Renal pelvis (tissue), 4 donors: ENCODE measurements around the gene LSM14B. TPM values are rescaled to one million over a fixed set of nuclear protein-coding genes. Genes with fewer than 3 reads are reported as not detected.
"Not testable (repeated sequence)": the region's sequence is repeated elsewhere in the genome, so short reads cannot be mapped to it uniquely, and the experiment has no call there.

Source experiments
- DNase-seq: peaks from one replicate; pipeline ENCODE4 v3.0.0-alpha.2; 2013
- polyA plus RNA-seq, 3 donors: library from polyadenylated mRNA; unstranded; fragments of 120-200 nt; gene quantifications; one replicate each; pipeline ENCODE4 v1.2.1, GENCODE V29; 2013; ENCODE audit not compliant: insufficient read length in 3 of 3

Gene LSM14B
- polyA plus RNA-seq, 3 donors = 57.9 to 64.6 (median 59.0) TPM

GRCh38 chr20:62143957-62144825 lies 21.9 kb downstream of the LSM14B start:
- DNase-seq = no peak

GRCh38 chr20:62145688-62146018 lies 23.4 kb downstream of the LSM14B start:
- DNase-seq = no peak

GRCh38 chr20:62146019-62146755 lies 23.9 kb downstream of the LSM14B start:
- no peak for DNase-seq

GRCh38 chr20:62147125-62147524 lies 24.9 kb downstream of the LSM14B start:
- DNase-seq = no peak

GRCh38 chr20:62147528-62147927 lies 25.3 kb downstream of the LSM14B start:
- no peak for DNase-seq

- not testable (repeated sequence) for DNase-seq
These were observed 26.1 kb downstream of the LSM14B start for GRCh38 chr20:62148383-62148782.

GRCh38 chr20:62148908-62149314 lies 26.6 kb downstream of the LSM14B start:
- no peak for DNase-seq

GRCh38 chr20:62149532-62150309 lies 27.4 kb downstream of the LSM14B start:
- DNase-seq = no peak

- DNase-seq = no peak
These were observed 28.0 kb downstream of the LSM14B start for GRCh38 chr20:62150310-62150575.

- no peak for DNase-seq
These were observed 28.9 kb downstream of the LSM14B start for GRCh38 chr20:62151225-62151624.

GRCh38 chr20:62151835-62152364 lies 29.6 kb downstream of the LSM14B start:
- no peak for DNase-seq

GRCh38 chr20:62155428-62156253 lies 33.4 kb downstream of the LSM14B start:
- DNase-seq = no peak

- DNase-seq = no peak
These were observed 33.9 kb downstream of the LSM14B start for GRCh38 chr20:62156254-62156556.

GRCh38 chr20:62156592-62157386 lies 34.5 kb downstream of the LSM14B start:
- DNase-seq = no peak

- no peak for DNase-seq
These were observed 35.3 kb downstream of the LSM14B start for GRCh38 chr20:62157387-62158087.

- DNase-seq = no peak
These were observed 35.8 kb downstream of the LSM14B start for GRCh38 chr20:62158088-62158400.

GRCh38 chr20:62158541-62158940 lies 36.3 kb downstream of the LSM14B start:
- DNase-seq = no peak

- DNase-seq = no peak
These were observed 36.8 kb downstream of the LSM14B start for GRCh38 chr20:62159052-62159451.

GRCh38 chr20:62159839-62160238 lies 37.6 kb downstream of the LSM14B start:
- no peak for DNase-seq

- DNase-seq = no peak
These were observed 38.0 kb downstream of the LSM14B start for GRCh38 chr20:62160253-62160652.
